ENCODE results near the gene HECW1.

The HECW1 gene

DNA sequence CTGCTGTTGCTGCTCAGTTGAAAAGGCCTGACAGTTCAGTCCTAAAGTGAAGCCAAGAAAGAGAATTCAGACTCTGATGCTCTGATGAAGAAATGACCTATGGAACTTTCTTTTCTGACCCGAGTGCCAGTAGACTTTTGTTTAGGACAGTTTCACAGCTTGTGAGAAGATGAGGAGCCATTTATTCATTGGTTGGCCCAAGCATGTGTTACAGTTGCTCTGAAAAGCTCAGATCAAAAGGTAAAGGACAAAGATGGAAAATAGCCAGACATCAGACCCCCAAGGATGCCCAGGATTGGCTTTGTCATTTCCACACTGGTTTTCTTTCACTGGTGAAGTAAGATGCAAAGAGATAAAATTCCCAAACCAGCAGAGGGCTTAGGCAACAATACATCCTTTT is 321.2 kb downstream of the HECW1 start:
- POLR2A ChIA-PET = no interaction called here
- CTCF ChIA-PET = interaction anchor here (0.8 to 1.7 kb wide), 5 partner anchors 10 to 22 kb away, joined by 3 to 5 read pairs (median 3); no protein-coding TSS in a partner anchor
- WGBS (ENCODE audit: insufficient coverage) = 100% methylated on average over 1 of the region's 1 CpG
- H3K27ac ChIP-seq (ENCODE audit: insufficient read depth in 1 of 2, low read depth in 1 of 2, low read length in 2 of 2, poor library complexity in 1 of 2, severe bottlenecking in 2 of 2) = no peak overlapping the region
- no peaks in the 10 kb centered on the region for H3K27me3 ChIP-seq (replicated peaks in 2 of 5; ENCODE audit: control insufficient read depth in 4 of 5, insufficient read depth in 5 of 5, low read length in 4 of 5)
- no peaks in the 10 kb centered on the region for H3K36me3 ChIP-seq (ENCODE audit: control insufficient read depth in 4 of 4, insufficient read depth in 4 of 4, low read length in 3 of 4)
- DNase-seq = no peak
- no peaks in the 10 kb centered on the region for H3K4me1 ChIP-seq (ENCODE audit: control extremely low read depth in 1 of 4, control insufficient read depth in 4 of 4, insufficient read depth in 4 of 4, low read length in 3 of 4)
- H3K4me3 ChIP-seq (ENCODE audit: control insufficient read depth in 1 of 7, extremely low read depth in 1 of 7, insufficient read depth in 4 of 7, low read depth in 2 of 7, low read length in 6 of 7) = no peak overlapping the region
- no peaks in the 10 kb centered on the region for H3K9me3 ChIP-seq (ENCODE audit: control extremely low read depth in 1 of 5, control insufficient read depth in 4 of 5, insufficient read depth in 2 of 5, low read depth in 1 of 5, low read length in 4 of 5)

DNA sequence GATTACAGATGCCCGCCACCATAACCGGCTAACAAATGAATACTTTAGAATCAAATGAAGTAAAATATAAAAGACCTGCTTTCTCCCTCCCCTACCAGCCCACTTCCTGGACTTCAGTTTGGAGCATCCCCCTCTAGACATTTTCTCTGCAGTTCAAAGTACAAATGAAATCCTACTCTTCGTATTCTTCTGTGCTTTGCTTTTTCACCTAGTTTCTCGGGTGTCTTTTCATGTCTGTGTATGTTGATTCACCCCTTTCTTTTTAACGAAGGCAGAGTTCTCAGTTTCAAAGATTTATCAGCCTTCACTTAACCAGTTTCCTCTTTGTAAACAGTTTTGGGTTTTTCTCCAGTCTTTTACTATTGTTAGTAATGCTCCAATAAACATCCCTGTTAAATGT is 324.6 kb downstream of the HECW1 start:
- no peak for DNase-seq
- Histone ChIP-seq H3K4me3 (ENCODE audit: control insufficient read depth in 1 of 7, extremely low read depth in 1 of 7, insufficient read depth in 4 of 7, low read depth in 2 of 7, low read length in 6 of 7) (no peak overlapping the region), H3K27me3 (replicated peaks in 2 of 5; ENCODE audit: control insufficient read depth in 4 of 5, insufficient read depth in 5 of 5, low read length in 4 of 5) (peaks cover 0 to 2% (median 0%) of the 10 kb centered on the region in 5 experiments), H3K4me1 (ENCODE audit: control extremely low read depth in 1 of 4, control insufficient read depth in 4 of 4, insufficient read depth in 4 of 4, low read length in 3 of 4) (no peaks in the 10 kb centered on the region), H3K27ac (ENCODE audit: insufficient read depth in 1 of 2, low read depth in 1 of 2, low read length in 2 of 2, poor library complexity in 1 of 2, severe bottlenecking in 2 of 2) (no peak overlapping the region), H3K36me3 (ENCODE audit: control insufficient read depth in 4 of 4, insufficient read depth in 4 of 4, low read length in 3 of 4) (no peaks in the 10 kb centered on the region), H3K9me3 (ENCODE audit: control extremely low read depth in 1 of 5, control insufficient read depth in 4 of 5, insufficient read depth in 2 of 5, low read depth in 1 of 5, low read length in 4 of 5) (no peaks in the 10 kb centered on the region)
- POLR2A ChIA-PET = no interaction called here
- 100% methylated on average over 1 of the region's 5 CpGs for WGBS (ENCODE audit: insufficient coverage)
- CTCF ChIA-PET = no interaction called here

DNA sequence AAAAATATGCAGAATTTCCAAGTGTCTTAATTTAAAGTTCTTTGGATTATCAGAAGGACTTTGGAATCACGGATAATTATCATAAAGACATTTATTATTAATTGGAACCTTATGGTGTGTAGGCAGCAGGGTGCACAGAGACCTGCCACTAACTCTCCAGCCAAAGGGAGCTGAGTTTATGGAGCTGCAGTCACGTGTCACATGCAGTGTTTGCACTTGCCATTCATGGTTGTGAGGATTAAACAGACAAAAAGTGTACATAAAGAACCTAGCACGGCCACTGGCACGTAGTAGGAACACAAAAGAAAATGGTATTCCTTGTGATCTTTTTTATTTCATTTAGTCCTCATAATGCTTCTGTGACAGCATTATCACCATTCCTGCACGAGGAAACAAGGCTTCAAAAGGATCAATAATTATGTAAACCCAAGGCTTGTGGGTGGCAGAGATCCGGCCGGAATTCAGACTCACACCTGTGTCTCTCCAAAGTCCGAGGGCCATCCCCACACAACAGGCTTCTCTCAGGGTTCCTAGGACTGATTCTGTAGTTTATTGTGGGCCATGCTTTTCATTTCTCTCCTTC is 326.5 kb downstream of the HECW1 start:
- H3K9me3 ChIP-seq (ENCODE audit: control extremely low read depth in 1 of 5, control insufficient read depth in 4 of 5, insufficient read depth in 2 of 5, low read depth in 1 of 5, low read length in 4 of 5) = no peaks in the 10 kb centered on the region
- no peaks in the 10 kb centered on the region for H3K36me3 ChIP-seq (ENCODE audit: control insufficient read depth in 4 of 4, insufficient read depth in 4 of 4, low read length in 3 of 4)
- ChIA-PET CTCF (interaction anchor here (0.9 to 7.3 kb wide), 9 partner anchors 9 to 493 kb away, joined by 4 to 66 read pairs (median 5); no protein-coding TSS in a partner anchor), POLR2A (no interaction called here)
- no peak for DNase-seq
- no peak overlapping the region for H3K4me3 ChIP-seq (ENCODE audit: control insufficient read depth in 1 of 7, extremely low read depth in 1 of 7, insufficient read depth in 4 of 7, low read depth in 2 of 7, low read length in 6 of 7)
- no peak overlapping the region for H3K27ac ChIP-seq (ENCODE audit: insufficient read depth in 1 of 2, low read depth in 1 of 2, low read length in 2 of 2, poor library complexity in 1 of 2, severe bottlenecking in 2 of 2)
- no peaks in the 10 kb centered on the region for H3K4me1 ChIP-seq (ENCODE audit: control extremely low read depth in 1 of 4, control insufficient read depth in 4 of 4, insufficient read depth in 4 of 4, low read length in 3 of 4)
- peaks cover 0 to 3% (median 0%) of the 10 kb centered on the region in 5 experiments for H3K27me3 ChIP-seq (replicated peaks in 2 of 5; ENCODE audit: control insufficient read depth in 4 of 5, insufficient read depth in 5 of 5, low read length in 4 of 5)
- WGBS (ENCODE audit: insufficient coverage) = 90% methylated on average over 6 of the region's 8 CpGs

- Histone ChIP-seq H3K4me3 (ENCODE audit: control insufficient read depth in 1 of 7, extremely low read depth in 1 of 7, insufficient read depth in 4 of 7, low read depth in 2 of 7, low read length in 6 of 7) (no peak overlapping the region), H3K27ac (ENCODE audit: insufficient read depth in 1 of 2, low read depth in 1 of 2, low read length in 2 of 2, poor library complexity in 1 of 2, severe bottlenecking in 2 of 2) (no peak overlapping the region), H3K4me1 (ENCODE audit: control extremely low read depth in 1 of 4, control insufficient read depth in 4 of 4, insufficient read depth in 4 of 4, low read length in 3 of 4) (no peaks in the 10 kb centered on the region), H3K36me3 (ENCODE audit: control insufficient read depth in 4 of 4, insufficient read depth in 4 of 4, low read length in 3 of 4) (no peaks in the 10 kb centered on the region), H3K27me3 (replicated peaks in 2 of 5; ENCODE audit: control insufficient read depth in 4 of 5, insufficient read depth in 5 of 5, low read length in 4 of 5) (peaks cover 0 to 3% (median 0%) of the 10 kb centered on the region in 5 experiments), H3K9me3 (ENCODE audit: control extremely low read depth in 1 of 5, control insufficient read depth in 4 of 5, insufficient read depth in 2 of 5, low read depth in 1 of 5, low read length in 4 of 5) (no peaks in the 10 kb centered on the region)
- CTCF ChIA-PET = interaction anchor here (0.7 to 7.3 kb wide), 11 partner anchors 9 to 494 kb away, joined by 3 to 66 read pairs (median 5); no protein-coding TSS in a partner anchor
- 58% methylated on average over 13 of the region's 15 CpGs for WGBS (ENCODE audit: insufficient coverage)
- POLR2A ChIA-PET = no interaction called here
- DNase-seq = peak; percentile 64 to 78 (median 74)
Observed at GRCh38 chr7:43439631-43440401, 327.4 kb downstream of the HECW1 start.

DNA sequence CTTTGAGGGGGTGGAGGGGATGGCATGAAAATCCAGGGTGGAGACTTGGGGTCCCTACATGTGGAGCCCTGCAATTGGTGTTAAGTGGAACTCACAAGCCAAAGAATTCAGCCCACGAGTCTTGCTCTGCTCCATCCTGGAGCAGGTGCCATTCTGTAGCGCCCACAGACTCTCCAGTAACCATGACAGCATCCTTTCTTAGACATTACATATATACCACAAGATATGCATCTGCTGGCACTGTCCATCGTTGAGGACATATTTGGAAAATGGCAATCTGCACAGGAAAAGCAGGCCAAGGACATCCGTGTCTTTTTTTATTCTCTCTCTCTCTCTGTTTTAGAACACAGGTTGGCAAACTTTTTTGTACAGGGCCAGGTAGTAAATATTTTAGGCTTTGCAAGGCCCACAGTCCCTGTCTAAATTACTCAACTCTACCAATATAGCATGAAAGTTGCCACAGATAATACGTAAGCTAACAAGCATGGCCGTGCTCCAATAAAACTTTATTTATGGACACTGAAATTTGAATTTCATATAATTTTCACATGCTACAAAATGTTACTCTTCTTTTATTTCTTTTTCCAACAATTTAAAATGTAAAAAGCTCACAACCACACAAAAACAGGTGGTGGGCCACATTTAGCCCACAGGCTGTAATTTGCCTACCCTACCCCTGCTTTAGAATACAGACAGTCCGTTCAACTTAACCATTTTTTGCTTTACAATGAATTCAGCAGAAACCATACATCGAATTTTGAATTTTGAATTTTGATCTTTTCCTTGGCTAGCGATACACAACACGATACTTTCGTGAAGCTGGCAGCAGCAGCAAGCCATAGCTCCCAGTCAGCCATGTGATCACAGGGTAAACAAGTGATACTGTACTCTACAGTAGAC is 329.0 kb downstream of the HECW1 start:
- POLR2A ChIA-PET = no interaction called here
- Histone ChIP-seq H3K4me3 (ENCODE audit: control insufficient read depth in 1 of 7, extremely low read depth in 1 of 7, insufficient read depth in 4 of 7, low read depth in 2 of 7, low read length in 6 of 7) (no peak overlapping the region), H3K27me3 (replicated peaks in 2 of 5; ENCODE audit: control insufficient read depth in 4 of 5, insufficient read depth in 5 of 5, low read length in 4 of 5) (peaks cover 0 to 3% (median 0%) of the 10 kb centered on the region in 5 experiments), H3K36me3 (ENCODE audit: control insufficient read depth in 4 of 4, insufficient read depth in 4 of 4, low read length in 3 of 4) (no peaks in the 10 kb centered on the region), H3K9me3 (ENCODE audit: control extremely low read depth in 1 of 5, control insufficient read depth in 4 of 5, insufficient read depth in 2 of 5, low read depth in 1 of 5, low read length in 4 of 5) (no peaks in the 10 kb centered on the region), H3K27ac (ENCODE audit: insufficient read depth in 1 of 2, low read depth in 1 of 2, low read length in 2 of 2, poor library complexity in 1 of 2, severe bottlenecking in 2 of 2) (no peak overlapping the region), H3K4me1 (ENCODE audit: control extremely low read depth in 1 of 4, control insufficient read depth in 4 of 4, insufficient read depth in 4 of 4, low read length in 3 of 4) (no peaks in the 10 kb centered on the region)
- 96% methylated on average over 6 of the region's 11 CpGs for WGBS (ENCODE audit: insufficient coverage)
- CTCF ChIA-PET = interaction anchor here (1.1 to 7.3 kb wide), 3 partner anchors 15 to 259 kb away, joined by 3 to 66 read pairs (median 21); no protein-coding TSS in a partner anchor
- DNase-seq = no peak

GRCh38 chr7:43443381-43443780 is 330.9 kb downstream of the HECW1 start:
- WGBS (ENCODE audit: insufficient coverage) = no CpG with 5 or more reads among the region's 1 CpG
- CTCF ChIA-PET = interaction anchor here (0.8 to 7.3 kb wide), 6 partner anchors 10 to 502 kb away, joined by 3 to 66 read pairs (median 3); no protein-coding TSS in a partner anchor
- Histone ChIP-seq H3K4me1 (ENCODE audit: control extremely low read depth in 1 of 4, control insufficient read depth in 4 of 4, insufficient read depth in 4 of 4, low read length in 3 of 4) (no peaks in the 10 kb centered on the region), H3K36me3 (ENCODE audit: control insufficient read depth in 4 of 4, insufficient read depth in 4 of 4, low read length in 3 of 4) (no peaks in the 10 kb centered on the region), H3K27me3 (replicated peaks in 2 of 5; ENCODE audit: control insufficient read depth in 4 of 5, insufficient read depth in 5 of 5, low read length in 4 of 5) (peaks cover 0 to 3% (median 0%) of the 10 kb centered on the region in 5 experiments), H3K9me3 (ENCODE audit: control extremely low read depth in 1 of 5, control insufficient read depth in 4 of 5, insufficient read depth in 2 of 5, low read depth in 1 of 5, low read length in 4 of 5) (no peaks in the 10 kb centered on the region), H3K27ac (ENCODE audit: insufficient read depth in 1 of 2, low read depth in 1 of 2, low read length in 2 of 2, poor library complexity in 1 of 2, severe bottlenecking in 2 of 2) (no peak overlapping the region), H3K4me3 (ENCODE audit: control insufficient read depth in 1 of 7, extremely low read depth in 1 of 7, insufficient read depth in 4 of 7, low read depth in 2 of 7, low read length in 6 of 7) (no peak overlapping the region)
- DNase-seq = peak in 2 of 3 donors; percentile 56 to 59
- POLR2A ChIA-PET = no interaction called here

Data from common myeloid progenitor, CD34-positive (primary cell).